ENCODE results near the gene NSUN3. TPM values are rescaled to one million over a fixed set of nuclear protein-coding genes. Genes with fewer than 3 reads are reported as not detected.
"Not testable (repeated sequence)": the region's sequence is repeated elsewhere in the genome, so short reads cannot be mapped to it uniquely, and the experiment has no call there.

Gene NSUN3
- total and polyA plus RNA-seq, 4 donors = 8.5 to 33.8 (median 13.5) TPM

GRCh38 chr3:94089126-94089525 lies 26.3 kb downstream of the NSUN3 start:
- no peak overlapping the region for H3K27ac ChIP-seq (ENCODE audit: low read depth, low read length)
- WGBS (ENCODE audit: insufficient coverage) = 88% methylated on average over 1 of the region's 1 CpG
- DNase-seq (ENCODE audit: low read depth in 4 of 6, low spot score in 6 of 6) = no peak
- no peaks in the 10 kb centered on the region for H3K9me3 ChIP-seq (ENCODE audit: control insufficient read depth, insufficient read depth, low read length)
- no peak overlapping the region for H3K4me3 ChIP-seq (ENCODE audit: low read depth, low read length)
- H3K36me3 ChIP-seq (ENCODE audit: control insufficient read depth, insufficient read depth, low read length) = peaks cover 9% of the 10 kb centered on the region
- no peaks in the 10 kb centered on the region for H3K27me3 ChIP-seq (ENCODE audit: control insufficient read depth, insufficient read depth, low read length)
- H3K4me1 ChIP-seq (ENCODE audit: control insufficient read depth, insufficient read depth, low read length) = no peaks in the 10 kb centered on the region

- H3K27me3 ChIP-seq (ENCODE audit: control insufficient read depth, insufficient read depth, low read length) = no peaks in the 10 kb centered on the region
- DNase-seq (ENCODE audit: low read depth in 4 of 6, low spot score in 6 of 6) = no peak
- WGBS (ENCODE audit: insufficient coverage) = no CpG with 5 or more reads among the region's 1 CpG
- no peaks in the 10 kb centered on the region for H3K9me3 ChIP-seq (ENCODE audit: control insufficient read depth, insufficient read depth, low read length)
- no peak overlapping the region for H3K4me3 ChIP-seq (ENCODE audit: low read depth, low read length)
- no peaks in the 10 kb centered on the region for H3K4me1 ChIP-seq (ENCODE audit: control insufficient read depth, insufficient read depth, low read length)
- no peak overlapping the region for H3K27ac ChIP-seq (ENCODE audit: low read depth, low read length)
- peaks cover 3% of the 10 kb centered on the region for H3K36me3 ChIP-seq (ENCODE audit: control insufficient read depth, insufficient read depth, low read length)
These were observed 29.2 kb downstream of the NSUN3 start for GRCh38 chr3:94092086-94092485.

- DNase-seq (ENCODE audit: low read depth in 4 of 6, low spot score in 6 of 6) = no peak
- no peaks in the 10 kb centered on the region for H3K4me1 ChIP-seq (ENCODE audit: control insufficient read depth, insufficient read depth, low read length)
- no peaks in the 10 kb centered on the region for H3K9me3 ChIP-seq (ENCODE audit: control insufficient read depth, insufficient read depth, low read length)
- H3K27ac ChIP-seq (ENCODE audit: low read depth, low read length) = no peak overlapping the region
- whole genome bisulfite sequencing (ENCODE audit: insufficient coverage) = no CpG with 5 or more reads among the region's 1 CpG
- no peak overlapping the region for H3K4me3 ChIP-seq (ENCODE audit: low read depth, low read length)
- no peaks in the 10 kb centered on the region for H3K27me3 ChIP-seq (ENCODE audit: control insufficient read depth, insufficient read depth, low read length)
- H3K36me3 ChIP-seq (ENCODE audit: control insufficient read depth, insufficient read depth, low read length) = peaks cover 3% of the 10 kb centered on the region
These were observed 30.3 kb downstream of the NSUN3 start for GRCh38 chr3:94093151-94093550.

- Histone ChIP-seq H3K9me3 (ENCODE audit: control insufficient read depth, insufficient read depth, low read length) (no peaks in the 10 kb centered on the region), H3K27me3 (ENCODE audit: control insufficient read depth, insufficient read depth, low read length) (no peaks in the 10 kb centered on the region), H3K36me3 (ENCODE audit: control insufficient read depth, insufficient read depth, low read length) (peaks cover 3% of the 10 kb centered on the region), H3K4me3 (ENCODE audit: low read depth, low read length) (no peak overlapping the region), H3K27ac (ENCODE audit: low read depth, low read length) (no peak overlapping the region), H3K4me1 (ENCODE audit: control insufficient read depth, insufficient read depth, low read length) (no peaks in the 10 kb centered on the region)
- DNase-seq (ENCODE audit: low read depth in 4 of 6, low spot score in 6 of 6) = no peak
- WGBS (ENCODE audit: insufficient coverage) = no CpG with 5 or more reads among the region's 2 CpGs
These were observed 32.2 kb downstream of the NSUN3 start for GRCh38 chr3:94095111-94095510.

GRCh38 chr3:94098452-94098851 lies 35.6 kb downstream of the NSUN3 start:
- no CpG with 5 or more reads among the region's 3 CpGs for WGBS (ENCODE audit: insufficient coverage)

GRCh38 chr3:94099311-94099710 lies 36.5 kb downstream of the NSUN3 start:
- no CpG with 5 or more reads among the region's 1 CpG for whole genome bisulfite sequencing (ENCODE audit: insufficient coverage)
- no peaks in the 10 kb centered on the region for H3K27me3 ChIP-seq (ENCODE audit: control insufficient read depth, insufficient read depth, low read length)
- no peak overlapping the region for H3K27ac ChIP-seq (ENCODE audit: low read depth, low read length)
- peaks cover 6% of the 10 kb centered on the region for H3K36me3 ChIP-seq (ENCODE audit: control insufficient read depth, insufficient read depth, low read length)
- no peak overlapping the region for H3K4me3 ChIP-seq (ENCODE audit: low read depth, low read length)
- no peaks in the 10 kb centered on the region for H3K9me3 ChIP-seq (ENCODE audit: control insufficient read depth, insufficient read depth, low read length)
- DNase-seq (ENCODE audit: low read depth in 4 of 6, low spot score in 6 of 6) = no peak
- H3K4me1 ChIP-seq (ENCODE audit: control insufficient read depth, insufficient read depth, low read length) = no peaks in the 10 kb centered on the region

More at GRCh38 chr3:94098452-94098851, 35.6 kb downstream of the NSUN3 start:
- H3K27me3 ChIP-seq (ENCODE audit: control insufficient read depth, insufficient read depth, low read length) = no peaks in the 10 kb centered on the region
- peaks cover 6% of the 10 kb centered on the region for H3K36me3 ChIP-seq (ENCODE audit: control insufficient read depth, insufficient read depth, low read length)
- H3K27ac ChIP-seq (ENCODE audit: low read depth, low read length) = no peak overlapping the region
- no peaks in the 10 kb centered on the region for H3K9me3 ChIP-seq (ENCODE audit: control insufficient read depth, insufficient read depth, low read length)
- no peak overlapping the region for H3K4me3 ChIP-seq (ENCODE audit: low read depth, low read length)
- DNase-seq (ENCODE audit: low read depth in 4 of 6, low spot score in 6 of 6) = no peak
- H3K4me1 ChIP-seq (ENCODE audit: control insufficient read depth, insufficient read depth, low read length) = no peaks in the 10 kb centered on the region

GRCh38 chr3:94101860-94102259 lies 39.0 kb downstream of the NSUN3 start:
- Histone ChIP-seq H3K27ac (ENCODE audit: low read depth, low read length) (no peak overlapping the region), H3K9me3 (ENCODE audit: control insufficient read depth, insufficient read depth, low read length) (no peaks in the 10 kb centered on the region), H3K27me3 (ENCODE audit: control insufficient read depth, insufficient read depth, low read length) (no peaks in the 10 kb centered on the region), H3K36me3 (ENCODE audit: control insufficient read depth, insufficient read depth, low read length) (peaks cover 4% of the 10 kb centered on the region), H3K4me3 (ENCODE audit: low read depth, low read length) (no peak overlapping the region), H3K4me1 (ENCODE audit: control insufficient read depth, insufficient read depth, low read length) (no peaks in the 10 kb centered on the region)
- no CpG with 5 or more reads among the region's 4 CpGs for WGBS (ENCODE audit: insufficient coverage)
- DNase-seq (ENCODE audit: low read depth in 4 of 6, low spot score in 6 of 6) = no peak

- WGBS (ENCODE audit: insufficient coverage) = 80% methylated on average over 1 of the region's 5 CpGs
- no peak overlapping the region for H3K27ac ChIP-seq (ENCODE audit: low read depth, low read length)
- H3K4me3 ChIP-seq (ENCODE audit: low read depth, low read length) = no peak overlapping the region
- no peaks in the 10 kb centered on the region for H3K27me3 ChIP-seq (ENCODE audit: control insufficient read depth, insufficient read depth, low read length)
- H3K4me1 ChIP-seq (ENCODE audit: control insufficient read depth, insufficient read depth, low read length) = no peaks in the 10 kb centered on the region
- DNase-seq (ENCODE audit: low read depth in 4 of 6, low spot score in 6 of 6) = no peak
- no peaks in the 10 kb centered on the region for H3K9me3 ChIP-seq (ENCODE audit: control insufficient read depth, insufficient read depth, low read length)
- peaks cover 9% of the 10 kb centered on the region for H3K36me3 ChIP-seq (ENCODE audit: control insufficient read depth, insufficient read depth, low read length)
These were observed 43.4 kb downstream of the NSUN3 start for GRCh38 chr3:94106268-94106667.

GRCh38 chr3:94110232-94110631 lies 47.4 kb downstream of the NSUN3 start:
- H3K36me3 ChIP-seq (ENCODE audit: control insufficient read depth, insufficient read depth, low read length); H3K4me3 ChIP-seq (ENCODE audit: low read depth, low read length): not testable (repeated sequence)

GRCh38 chr3:94110854-94111253 lies 48.0 kb downstream of the NSUN3 start:
- no peaks in the 10 kb centered on the region for H3K4me1 ChIP-seq (ENCODE audit: control insufficient read depth, insufficient read depth, low read length)
- DNase-seq (ENCODE audit: low read depth in 4 of 6, low spot score in 6 of 6) = no peak
- H3K9me3 ChIP-seq (ENCODE audit: control insufficient read depth, insufficient read depth, low read length) = no peaks in the 10 kb centered on the region
- H3K4me3 ChIP-seq (ENCODE audit: low read depth, low read length) = no peak overlapping the region
- no peak overlapping the region for H3K27ac ChIP-seq (ENCODE audit: low read depth, low read length)
- H3K36me3 ChIP-seq (ENCODE audit: control insufficient read depth, insufficient read depth, low read length) = peaks cover 6% of the 10 kb centered on the region
- no peaks in the 10 kb centered on the region for H3K27me3 ChIP-seq (ENCODE audit: control insufficient read depth, insufficient read depth, low read length)

More at GRCh38 chr3:94110232-94110631, 47.4 kb downstream of the NSUN3 start:
- H3K4me1 ChIP-seq (ENCODE audit: control insufficient read depth, insufficient read depth, low read length); DNase-seq (ENCODE audit: low read depth in 4 of 6, low spot score in 6 of 6); H3K9me3 ChIP-seq (ENCODE audit: control insufficient read depth, insufficient read depth, low read length); H3K27me3 ChIP-seq (ENCODE audit: control insufficient read depth, insufficient read depth, low read length); H3K27ac ChIP-seq (ENCODE audit: low read depth, low read length): not testable (repeated sequence)

Data from spinal cord (tissue), 10 donors.